ENCODE data around the gene CPXM1.

DNA sequence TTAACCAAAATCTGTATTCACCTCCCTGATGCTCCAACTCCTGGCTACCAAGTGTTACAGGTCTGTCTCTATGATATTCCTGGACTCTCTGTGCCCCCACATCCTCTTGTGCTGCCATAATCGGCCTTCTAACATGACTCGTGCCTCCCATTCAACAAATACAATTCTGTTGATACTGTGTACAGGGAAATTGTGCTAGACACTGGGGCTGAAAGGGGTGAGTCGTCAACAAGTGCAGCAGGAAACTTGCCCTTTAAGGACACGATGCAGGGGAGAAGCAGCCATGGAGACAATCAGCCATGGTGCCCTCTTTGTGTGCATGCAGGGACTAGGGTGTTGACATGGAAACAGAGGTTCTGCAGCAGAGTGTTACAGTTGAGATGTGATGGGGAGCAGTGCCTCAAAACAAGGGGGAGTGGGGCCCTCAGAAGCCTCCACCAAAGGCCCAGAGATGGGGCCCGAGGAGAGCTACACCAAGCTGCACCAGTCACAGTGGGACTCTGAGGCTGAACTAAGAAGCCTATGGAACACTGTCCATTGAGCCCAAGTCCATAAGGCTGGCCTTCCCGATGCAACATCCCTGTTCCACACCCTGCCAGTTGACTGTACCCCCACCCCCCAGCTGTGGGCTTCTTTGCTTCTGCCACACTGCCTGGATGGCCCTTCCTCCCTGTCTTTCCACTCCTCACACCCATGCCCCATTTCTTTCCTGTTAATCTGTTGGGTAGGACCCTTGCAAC lies 37.0 kb upstream of the CPXM1 start:
- TF ChIP-seq KLF13 (tag; IDR thresholded peaks at IDR 0.05; ENCODE audit: borderline replicate concordance, low read depth) (no peak), ERF (CRISPR knock-in tag; IDR thresholded peaks at IDR 0.05) (no peak), KAT7 (CRISPR knock-in tag; IDR thresholded peaks at IDR 0.05; ENCODE audit: borderline replicate concordance) (no peak), FOXJ3 (CRISPR knock-in tag; IDR thresholded peaks at IDR 0.05) (no peak), FOXM1 (IDR thresholded peaks at IDR 0.05; ENCODE audit: low read depth) (no peak), FOXM1 (CRISPR knock-in tag; IDR thresholded peaks at IDR 0.05; ENCODE audit: low read depth) (no peak), BHLHE40 (IDR thresholded peaks at IDR 0.05; ENCODE audit: low read length) (no peak), SIN3B (IDR thresholded peaks at IDR 0.05; ENCODE audit: low read depth) (no peak), TRIM28 (IDR thresholded peaks at IDR 0.05) (no peak), SPI1 (IDR thresholded peaks at IDR 0.05; ENCODE audit: borderline replicate concordance, low read depth, low read length) (no peak), POLR2A (conservative IDR thresholded peaks at IDR 0.05) (no peak), TAF1 (IDR thresholded peaks at IDR 0.05; ENCODE audit: control insufficient read depth, extremely low read depth, insufficient read depth, low read length, severe bottlenecking) (no peak), CTCF (IDR thresholded peaks at IDR 0.05 in 2 of 3, conservative IDR thresholded peaks at IDR 0.05 in 1 of 3; ENCODE audit: insufficient read depth in 2 of 3, low read depth in 1 of 3, low read length in 3 of 3) (no peak)
- TF ChIP-seq, protein P1, sequence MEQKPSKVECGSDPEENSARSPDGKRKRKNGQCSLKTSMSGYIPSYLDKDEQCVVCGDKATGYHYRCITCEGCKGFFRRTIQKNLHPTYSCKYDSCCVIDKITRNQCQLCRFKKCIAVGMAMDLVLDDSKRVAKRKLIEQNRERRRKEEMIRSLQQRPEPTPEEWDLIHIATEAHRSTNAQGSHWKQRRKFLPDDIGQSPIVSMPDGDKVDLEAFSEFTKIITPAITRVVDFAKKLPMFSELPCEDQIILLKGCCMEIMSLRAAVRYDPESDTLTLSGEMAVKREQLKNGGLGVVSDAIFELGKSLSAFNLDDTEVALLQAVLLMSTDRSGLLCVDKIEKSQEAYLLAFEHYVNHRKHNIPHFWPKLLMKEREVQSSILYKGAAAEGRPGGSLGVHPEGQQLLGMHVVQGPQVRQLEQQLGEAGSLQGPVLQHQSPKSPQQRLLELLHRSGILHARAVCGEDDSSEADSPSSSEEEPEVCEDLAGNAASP (IDR thresholded peaks at IDR 0.05), result no peak
- TF ChIP-seq, protein P2, sequence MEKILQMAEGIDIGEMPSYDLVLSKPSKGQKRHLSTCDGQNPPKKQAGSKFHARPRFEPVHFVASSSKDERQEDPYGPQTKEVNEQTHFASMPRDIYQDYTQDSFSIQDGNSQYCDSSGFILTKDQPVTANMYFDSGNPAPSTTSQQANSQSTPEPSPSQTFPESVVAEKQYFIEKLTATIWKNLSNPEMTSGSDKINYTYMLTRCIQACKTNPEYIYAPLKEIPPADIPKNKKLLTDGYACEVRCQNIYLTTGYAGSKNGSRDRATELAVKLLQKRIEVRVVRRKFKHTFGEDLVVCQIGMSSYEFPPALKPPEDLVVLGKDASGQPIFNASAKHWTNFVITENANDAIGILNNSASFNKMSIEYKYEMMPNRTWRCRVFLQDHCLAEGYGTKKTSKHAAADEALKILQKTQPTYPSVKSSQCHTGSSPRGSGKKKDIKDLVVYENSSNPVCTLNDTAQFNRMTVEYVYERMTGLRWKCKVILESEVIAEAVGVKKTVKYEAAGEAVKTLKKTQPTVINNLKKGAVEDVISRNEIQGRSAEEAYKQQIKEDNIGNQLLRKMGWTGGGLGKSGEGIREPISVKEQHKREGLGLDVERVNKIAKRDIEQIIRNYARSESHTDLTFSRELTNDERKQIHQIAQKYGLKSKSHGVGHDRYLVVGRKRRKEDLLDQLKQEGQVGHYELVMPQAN (IDR thresholded peaks at IDR 0.05; ENCODE audit: borderline replicate concordance), result no peak

Data from K562 (cell line).